Activated T-cell treated with anti-CD3 and anti-CD28 coated beads for 1 hour (primary cell): ENCODE measurements around the gene BBX.

Experiments
- DNase-seq: peaks from one replicate; pipeline ENCODE4 v3.0.0-alpha.2; 2020; ENCODE audit warnings: low read depth

Gene BBX

DNA sequence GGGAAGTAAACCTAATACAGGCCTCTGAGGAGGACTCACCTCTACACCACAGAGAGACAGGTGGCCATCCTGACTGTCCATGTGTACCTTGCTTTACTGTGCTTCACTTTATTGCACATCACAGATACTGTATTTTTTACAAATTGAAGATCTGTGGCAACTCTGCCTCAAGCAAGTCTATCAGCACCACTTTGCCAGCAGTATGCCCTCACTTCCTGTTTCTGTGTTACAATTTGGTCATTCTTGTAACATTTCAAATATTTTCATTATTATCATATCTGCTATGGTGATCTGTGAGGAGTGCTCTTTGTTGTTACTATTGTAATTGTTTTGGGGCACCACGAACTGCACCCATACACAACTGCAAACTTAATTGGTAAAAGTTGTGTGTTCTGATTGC is 78.0 kb downstream of the BBX start:
- DNase-seq, result no peak

DNA sequence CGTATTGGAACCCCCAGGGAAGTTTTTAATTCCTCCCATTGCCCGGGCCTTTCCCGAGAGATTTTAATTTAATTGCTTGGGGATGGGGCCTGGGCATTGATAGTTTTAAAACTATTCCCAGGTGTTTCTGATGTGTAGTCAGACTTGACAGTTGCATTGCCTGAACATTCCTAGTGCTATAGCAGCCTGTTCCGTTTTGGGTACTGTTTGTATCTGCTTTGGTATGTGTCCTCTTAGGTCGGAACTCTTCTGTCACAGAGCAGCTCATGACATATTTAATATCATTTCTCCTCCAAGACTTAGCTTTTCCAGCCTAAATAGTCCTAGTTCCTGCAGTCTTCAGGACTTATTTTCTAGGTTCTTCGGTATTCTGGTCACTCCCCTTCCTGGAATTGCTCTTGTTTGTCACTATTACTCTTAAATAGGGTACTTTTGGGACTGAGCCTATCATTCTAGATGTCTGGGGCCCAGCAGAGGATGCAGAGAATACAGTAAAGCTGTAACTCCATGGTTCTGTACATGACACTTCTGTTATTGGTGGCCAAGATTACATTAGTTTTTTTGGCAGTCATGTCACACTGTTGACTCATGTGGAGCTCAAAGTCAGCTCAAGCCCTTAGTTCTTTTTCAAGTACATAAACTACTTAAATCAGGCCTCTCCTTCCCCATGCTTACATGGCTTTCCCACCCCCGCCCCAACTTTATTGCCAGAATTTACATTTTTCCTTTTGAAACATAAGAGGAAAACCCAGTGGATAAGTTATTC is 81.5 kb downstream of the BBX start:
- DNase-seq, result no peak

DNA sequence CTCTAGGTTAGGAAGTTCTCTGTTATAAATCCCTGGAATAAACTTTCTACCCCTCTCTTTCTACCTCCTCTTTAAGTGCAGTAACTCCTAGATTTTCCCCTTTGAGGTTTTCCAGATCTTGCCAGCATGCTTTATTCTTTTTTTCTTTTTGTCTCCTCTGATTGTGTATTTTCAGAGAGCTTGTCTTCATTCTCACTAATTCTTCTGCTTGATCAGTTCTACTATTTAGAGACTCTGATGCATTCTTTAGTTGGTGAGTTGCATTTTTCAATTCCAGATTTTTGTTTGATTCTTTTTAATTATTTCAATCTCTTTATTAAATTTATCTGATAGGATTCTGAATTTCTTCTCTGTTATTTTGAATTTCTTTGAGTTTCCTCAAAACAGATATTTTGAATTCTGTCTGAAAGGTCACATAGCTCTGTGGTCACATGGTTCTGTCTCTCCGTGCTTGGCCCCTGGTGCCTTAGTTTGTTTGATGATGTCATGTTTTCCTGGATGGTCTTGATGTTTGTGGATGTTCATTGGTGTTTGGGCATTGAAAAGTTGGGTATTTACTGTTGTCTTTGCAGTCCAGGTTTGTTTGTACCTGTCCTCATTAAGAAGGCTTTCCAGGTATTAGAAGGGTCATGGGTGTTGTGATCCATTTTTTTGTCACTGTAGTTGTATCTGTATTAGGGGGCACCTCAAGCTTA is 89.2 kb downstream of the BBX start:
- no peak for DNase-seq

DNA sequence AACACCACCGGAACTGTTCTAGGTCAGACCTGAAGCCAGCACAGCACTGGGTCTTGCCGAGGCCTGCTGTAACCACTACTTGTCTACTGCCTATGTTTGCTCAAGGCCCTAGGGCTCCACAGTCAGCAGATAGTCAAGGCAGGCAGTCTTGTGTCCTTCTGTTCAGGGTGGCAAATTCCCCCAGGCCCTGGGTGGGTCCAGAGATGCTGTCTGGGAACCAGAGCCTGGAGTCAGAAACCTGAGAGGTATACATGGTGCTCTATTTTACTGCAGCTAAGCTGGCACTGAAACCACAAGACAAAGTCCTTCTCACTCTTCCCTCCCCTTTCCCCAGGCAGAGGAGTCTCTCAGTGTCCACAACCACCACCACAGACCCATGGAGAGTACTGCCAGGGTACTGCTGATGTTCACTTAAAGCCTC is 89.9 kb downstream of the BBX start:
- DNase-seq, result no peak

DNA sequence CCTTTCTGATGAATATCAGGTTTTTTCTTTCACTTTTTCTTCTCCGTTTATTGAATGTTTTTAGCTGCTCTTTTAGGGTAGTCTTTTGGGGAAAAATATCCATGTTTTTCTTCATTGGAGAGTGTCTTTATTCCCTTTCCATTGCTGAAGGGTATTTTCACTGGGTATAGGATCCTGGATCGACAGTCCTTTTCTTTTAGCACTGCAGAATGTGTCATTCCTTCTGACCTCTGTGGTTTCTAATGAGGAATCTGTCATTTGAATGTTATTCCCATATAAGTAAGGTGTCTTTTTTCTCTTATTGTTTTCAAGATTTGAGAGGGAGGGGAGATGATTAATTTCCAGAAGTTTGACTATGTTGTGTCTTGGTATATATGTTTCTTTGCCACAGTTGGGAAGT is 96.8 kb downstream of the BBX start:
- DNase-seq, result no peak

DNA sequence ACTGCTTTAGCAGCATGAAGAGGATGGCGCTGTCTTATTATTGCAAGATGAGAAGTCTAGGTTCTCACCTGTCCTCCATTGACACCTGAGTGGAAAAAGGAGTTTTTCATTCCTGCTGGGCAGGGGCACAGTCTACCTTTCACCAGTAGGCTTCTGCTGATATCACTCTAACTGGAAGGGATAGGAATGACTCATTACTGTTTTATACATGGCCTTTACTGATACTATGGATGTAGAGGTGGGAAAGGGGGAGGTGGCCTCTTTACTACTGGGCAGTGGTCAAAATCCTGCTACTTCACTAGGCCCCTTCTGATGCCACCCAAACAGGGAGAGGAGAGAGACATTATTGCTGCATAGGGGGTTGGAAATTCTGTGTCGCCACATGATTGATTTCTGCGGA is 97.8 kb downstream of the BBX start:
- no peak for DNase-seq

DNA sequence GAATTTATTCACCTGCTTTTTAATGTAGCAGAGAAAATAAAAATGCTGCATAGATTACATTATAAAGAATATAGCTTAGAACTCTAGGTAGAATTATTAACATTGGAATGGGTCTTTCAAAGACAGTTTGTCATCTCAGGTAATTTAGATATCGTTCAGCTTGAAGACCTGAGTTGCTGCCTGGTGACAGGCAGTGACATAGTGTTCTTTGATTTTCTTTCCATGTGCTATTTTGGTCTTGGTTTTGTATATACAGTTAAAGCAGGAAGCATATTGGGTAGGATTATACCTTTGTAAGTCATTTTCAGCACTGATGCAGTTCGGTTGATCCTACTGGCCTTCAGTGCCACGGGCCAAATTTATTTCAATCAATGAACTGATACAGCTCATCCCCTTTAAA is 98.7 kb downstream of the BBX start:
- DNase-seq, result no peak

DNA sequence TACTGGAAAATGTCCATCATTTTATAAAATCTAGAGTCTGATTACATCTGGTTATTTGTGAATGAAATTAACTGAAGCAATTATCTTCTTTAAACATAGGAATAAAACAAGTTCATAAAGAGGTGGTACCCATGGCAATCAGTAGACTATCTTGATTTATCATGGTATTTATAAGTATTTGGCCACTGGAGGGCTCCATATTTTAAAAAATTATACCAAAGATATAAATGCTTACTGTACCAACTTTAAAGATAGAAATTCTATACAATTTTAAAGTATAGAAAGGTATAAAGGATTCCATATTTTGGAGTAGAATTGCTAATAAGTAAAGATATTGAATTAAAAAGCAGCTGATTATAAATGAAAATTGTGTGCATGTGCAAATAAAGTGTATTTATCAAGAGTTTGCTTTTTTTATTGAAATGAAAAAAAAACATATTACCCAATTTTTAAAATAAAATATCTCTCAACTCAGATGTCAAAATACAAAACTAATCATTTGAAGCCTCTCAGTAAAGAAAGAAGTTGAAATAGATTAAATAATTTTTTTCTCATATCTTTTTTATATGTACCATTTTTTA is 105.3 kb downstream of the BBX start:
- no peak for DNase-seq

DNA sequence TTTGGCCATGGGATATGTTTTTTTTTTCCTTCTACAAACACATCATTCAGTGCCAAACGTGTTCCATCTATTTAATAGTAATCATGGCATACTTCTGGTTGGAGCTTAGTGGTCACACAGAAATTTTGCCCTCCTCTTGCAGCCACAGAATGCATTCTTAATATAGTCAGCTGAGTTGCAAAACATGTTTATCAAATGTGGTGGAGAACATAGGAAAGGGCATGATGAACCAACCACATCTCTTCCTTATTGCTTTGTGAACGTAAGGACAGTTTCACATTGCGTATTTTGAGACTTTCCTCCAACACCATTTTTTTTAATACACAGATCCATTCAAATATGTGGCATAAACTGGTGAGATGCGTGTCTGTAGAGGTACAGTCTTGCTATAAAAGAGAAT is 106.8 kb downstream of the BBX start:
- DNase-seq, result no peak

DNA sequence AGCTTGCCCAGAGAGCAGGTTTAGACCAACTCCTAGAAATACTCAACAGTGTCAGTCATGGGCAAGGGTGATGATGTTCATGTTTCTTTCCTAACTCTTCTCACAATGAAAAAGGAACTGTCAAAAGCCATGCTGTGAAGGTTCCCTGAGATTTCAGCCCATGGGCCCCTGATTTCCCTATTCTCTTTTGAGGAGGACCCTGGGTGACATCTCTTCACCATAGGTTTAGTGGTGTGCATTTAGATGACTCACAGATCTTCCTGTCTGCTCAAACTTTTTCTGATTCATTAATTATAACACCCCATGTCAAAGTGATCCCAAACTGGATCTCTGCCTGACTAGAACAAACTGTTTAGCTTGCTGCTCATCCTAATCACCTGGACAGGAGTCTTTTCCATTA is 108.0 kb downstream of the BBX start:
- DNase-seq, result no peak

DNA sequence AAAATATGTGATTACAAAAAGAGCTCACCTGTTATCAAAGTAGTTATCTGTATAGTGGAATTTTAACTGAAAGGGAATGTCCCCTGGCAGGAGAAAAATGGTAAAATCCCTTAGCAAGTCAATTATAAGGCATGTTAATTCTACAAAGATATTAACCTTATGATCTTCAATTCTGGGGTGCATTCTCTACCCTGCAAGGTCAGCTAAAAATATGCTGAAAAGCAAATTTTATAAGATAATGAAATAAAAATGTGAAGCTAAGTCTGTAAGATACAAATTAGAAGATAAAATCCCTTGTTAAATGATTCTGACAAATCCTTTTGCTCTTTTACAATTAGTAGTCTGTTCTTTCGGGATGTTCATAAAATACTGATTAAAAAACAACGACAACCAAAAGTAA is 109.8 kb downstream of the BBX start:
- DNase-seq, result no peak

DNA sequence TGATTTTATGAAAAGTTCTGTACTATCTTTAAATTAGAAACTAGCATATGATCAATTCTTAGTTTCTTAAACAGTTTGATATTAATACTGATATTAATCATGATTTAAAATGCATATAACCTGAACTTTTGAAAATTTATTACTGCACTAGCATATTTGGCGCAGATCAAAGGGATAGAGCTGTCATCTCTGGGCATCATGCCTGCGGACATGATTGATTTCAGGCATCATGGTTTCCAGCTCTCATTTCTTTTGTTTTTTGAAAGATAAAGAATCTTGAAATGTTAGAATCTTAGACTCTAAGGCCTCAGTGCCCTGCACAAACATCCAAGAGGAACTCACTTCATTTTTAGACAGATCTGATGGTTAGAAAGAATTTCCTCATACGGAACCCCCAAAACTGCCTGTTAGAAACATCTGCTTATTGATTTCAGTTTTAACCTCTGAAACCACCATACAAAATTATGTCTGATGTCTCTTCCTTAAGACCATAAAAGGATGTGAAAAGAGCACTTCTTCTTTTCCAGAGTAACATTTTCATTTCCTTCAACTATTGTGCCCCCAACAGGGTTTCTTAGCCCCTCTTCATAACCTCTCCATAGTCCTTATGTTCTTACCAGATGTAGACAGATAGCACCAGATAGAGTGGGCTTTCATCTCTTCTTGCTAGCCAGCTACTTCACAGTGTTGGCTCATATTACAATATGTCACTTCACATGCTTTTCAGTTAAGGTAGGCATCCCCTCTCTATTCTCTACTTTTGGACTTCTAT is 110.8 kb downstream of the BBX start:
- DNase-seq, result no peak

DNA sequence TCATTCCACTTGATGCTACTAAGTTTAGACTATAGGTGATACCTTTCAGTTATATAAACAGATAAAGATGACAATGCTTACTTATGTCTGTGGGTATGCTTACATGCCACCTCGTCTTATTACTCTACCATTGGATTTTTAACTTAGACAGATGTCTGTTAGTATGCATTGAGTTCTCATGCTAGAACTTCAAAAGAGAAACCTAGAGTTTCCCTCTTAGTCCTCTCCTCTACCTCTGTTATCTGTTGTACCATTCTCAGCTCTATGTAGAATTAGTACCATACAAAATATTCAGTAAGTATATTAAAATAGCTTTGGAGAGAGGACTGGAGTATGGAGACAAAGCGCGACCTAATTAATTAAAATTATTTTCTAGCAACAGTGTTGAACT is 111.3 kb downstream of the BBX start:
- DNase-seq, result no peak

DNA sequence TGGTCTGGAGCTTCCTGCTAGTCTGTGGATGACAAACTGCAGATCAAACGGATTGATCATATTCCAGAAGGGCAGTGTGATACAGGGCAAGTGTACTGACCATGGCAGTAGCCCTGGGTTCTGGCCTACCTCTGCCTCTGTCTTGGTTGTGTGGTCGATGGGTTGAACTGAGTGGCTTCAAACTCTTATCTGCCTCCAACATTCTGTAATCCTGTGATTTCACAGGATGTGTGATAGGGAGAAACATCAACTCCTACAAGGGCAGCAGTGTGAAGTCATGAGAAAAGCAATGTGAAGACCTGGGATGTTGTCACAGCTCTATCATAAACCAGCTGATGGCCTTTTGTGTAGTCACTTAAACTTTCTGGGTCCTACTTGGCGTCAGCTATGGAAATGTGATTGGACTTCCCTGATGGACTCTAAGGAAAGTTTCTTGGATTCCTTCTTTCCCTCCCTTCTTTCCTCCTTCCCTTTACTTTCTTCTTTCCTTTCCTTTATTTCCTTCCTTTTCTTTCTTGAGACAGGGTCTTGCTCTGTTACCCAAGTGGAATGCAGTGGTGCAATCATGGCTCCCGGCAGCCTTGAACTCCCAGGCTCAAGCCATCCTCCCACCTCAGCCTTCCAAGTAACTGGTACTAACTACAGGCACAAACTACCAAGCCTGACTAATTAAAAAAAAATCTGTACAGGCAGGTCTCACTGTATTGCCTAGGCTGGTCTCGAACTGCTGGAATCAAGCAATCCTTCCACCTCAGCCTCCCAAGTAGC is 114.8 kb downstream of the BBX start:
- DNase-seq, result no peak

DNA sequence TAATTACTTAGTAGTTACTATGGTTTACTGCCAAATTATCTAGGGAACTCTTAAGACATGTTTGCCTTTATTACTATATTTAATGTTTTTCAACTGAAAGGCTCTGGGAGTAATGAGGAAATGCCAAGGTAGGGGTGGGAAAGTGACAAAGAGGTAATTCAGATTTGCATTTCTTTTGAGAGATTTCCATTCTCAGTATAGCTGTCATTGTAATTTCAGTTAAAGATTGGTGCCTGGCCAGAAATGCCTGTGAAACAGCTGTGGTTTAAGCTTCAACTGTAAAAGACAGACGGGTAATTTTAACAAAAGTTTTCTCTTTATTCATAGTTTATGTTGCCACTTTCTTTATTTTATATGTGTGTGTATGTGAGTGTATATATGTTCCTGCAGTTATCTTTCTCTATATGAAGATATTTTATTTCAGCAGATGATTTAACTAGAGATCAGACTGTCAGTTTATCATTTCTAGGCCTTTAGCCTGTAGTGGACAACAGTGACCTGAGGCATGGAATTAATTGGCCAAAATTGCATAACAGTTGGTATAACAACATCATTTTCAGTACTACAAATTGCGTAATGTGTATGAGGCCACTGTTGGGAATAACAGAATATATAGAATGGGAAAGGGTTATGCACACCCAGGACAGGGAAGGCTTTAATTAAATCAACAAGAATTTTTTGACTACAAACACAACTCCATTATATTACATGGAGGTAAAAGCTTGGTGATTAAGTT is 119.0 kb downstream of the BBX start:
- no peak for DNase-seq

DNA sequence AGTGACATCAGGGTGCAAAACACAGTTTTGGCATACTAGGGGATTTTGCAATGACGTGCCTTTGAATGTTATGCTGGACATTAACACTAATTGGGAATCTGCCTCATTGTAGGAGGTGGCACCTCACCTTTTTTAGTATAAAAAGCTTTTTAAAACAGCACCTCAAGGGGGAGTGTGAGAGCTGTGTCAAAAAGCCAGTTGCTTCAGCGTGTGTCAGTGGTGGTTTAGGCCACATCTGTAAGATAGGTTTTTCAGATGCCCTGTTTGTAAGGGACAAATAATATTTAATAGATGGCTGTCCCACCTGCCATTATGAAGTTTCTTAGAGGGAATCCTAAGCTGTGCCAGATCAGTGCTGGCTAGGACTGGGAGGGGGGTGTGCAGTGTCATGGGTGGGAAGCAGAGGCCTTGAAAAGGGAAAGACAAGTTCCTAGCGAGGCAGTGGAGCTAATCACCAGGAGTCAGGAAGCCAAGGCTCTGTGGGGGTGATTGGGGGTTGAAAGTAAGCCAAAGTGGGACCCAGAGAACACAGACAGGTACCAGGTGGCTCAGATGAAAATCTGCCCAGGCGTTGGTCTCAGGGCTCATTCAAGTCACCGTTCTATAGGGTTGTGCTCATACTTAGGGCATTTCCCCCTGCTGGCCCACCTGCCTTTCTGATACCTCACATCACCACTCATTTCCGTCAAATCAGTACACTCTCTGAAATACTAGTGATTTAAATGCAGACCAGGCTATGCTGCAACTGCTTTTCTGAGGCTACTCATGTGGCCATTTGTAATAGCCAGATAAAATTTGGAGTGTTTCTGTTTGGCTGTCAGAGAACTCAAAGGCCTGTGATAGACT is 120.5 kb downstream of the BBX start:
- no peak for DNase-seq

DNA sequence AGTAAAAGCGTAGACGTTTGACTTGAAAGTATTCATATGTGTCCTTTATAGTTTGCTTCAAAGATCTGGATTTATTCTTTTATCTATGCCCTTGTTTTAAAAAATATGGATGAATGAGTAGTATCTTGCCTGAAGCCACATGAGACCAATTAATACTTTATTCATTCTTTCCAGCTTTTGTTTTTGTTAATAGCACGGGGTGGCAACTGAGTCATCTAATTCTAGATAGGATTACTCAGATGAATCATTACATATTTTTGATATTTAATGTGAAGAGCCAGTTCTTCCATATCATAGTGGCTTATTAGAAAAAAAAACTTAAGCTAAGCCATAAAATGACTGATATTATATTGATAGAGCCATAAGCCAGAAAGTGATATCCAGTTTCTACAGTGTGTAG is 121.9 kb downstream of the BBX start:
- no peak for DNase-seq

DNA sequence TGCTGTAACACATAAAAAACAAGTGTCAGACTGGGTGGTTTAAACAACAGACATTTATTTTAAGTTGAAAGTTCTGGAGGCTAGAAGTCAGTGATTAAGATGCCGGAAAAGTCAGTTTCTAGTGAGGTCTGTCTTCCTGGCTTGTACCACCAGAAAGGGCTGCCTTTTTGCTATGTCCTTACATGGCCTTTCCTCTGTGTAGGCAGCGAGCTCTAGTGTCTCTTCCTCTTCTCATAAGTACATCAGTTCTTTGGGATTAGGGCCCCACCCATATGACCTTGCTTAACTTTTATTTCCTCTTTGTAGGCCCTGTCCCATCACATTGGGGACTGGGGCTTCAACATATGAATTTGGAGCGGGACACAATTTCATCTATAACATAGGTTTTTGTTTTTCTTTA is 128.0 kb downstream of the BBX start:
- DNase-seq, result no peak

DNA sequence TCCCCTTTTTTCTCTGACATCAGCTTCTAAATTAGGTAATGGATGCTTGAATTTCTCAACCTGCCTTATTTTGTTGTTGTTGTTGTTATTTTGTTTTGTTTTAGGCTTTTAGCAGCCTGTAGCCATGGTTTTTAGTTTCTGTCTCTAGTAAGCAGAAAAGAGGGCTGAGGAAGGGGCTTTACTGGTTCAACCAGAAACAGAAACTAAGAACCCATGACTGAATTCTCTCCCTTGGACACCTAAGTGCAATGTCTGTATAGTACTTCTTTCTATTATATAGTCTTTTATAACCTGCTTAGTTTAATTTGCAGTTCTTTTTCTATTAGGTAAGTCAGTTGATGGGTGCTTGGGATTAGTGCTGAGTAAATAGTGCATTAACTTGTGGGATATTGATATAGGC is 129.0 kb downstream of the BBX start:
- DNase-seq, result no peak

DNA sequence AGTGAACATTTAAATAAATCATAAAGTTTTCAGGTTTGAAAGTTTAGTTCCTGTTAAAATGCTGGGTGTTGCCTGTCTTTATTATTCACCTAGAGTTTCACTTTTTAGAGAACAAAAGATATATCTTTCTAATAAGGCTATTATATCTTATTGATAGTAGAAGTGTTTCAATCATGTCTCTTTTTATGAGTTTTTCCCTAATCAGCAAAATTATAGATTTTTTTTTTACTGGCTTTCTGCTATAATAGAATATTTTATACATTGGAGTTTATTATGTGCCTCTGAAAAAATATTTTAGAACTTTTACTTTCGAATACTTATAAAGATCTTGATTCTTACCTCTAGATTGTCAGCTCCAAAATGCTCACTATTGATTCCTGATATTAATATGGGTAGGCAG is 131.5 kb downstream of the BBX start:
- DNase-seq, result no peak
